ENCODE measurements around the gene PDE6H. TPM values are rescaled to one million over a fixed set of nuclear protein-coding genes. Genes with fewer than 3 reads are reported as not detected.

PDE6H gene
- total RNA-seq, 1 experiment from 2014 or later = not detected

DNA sequence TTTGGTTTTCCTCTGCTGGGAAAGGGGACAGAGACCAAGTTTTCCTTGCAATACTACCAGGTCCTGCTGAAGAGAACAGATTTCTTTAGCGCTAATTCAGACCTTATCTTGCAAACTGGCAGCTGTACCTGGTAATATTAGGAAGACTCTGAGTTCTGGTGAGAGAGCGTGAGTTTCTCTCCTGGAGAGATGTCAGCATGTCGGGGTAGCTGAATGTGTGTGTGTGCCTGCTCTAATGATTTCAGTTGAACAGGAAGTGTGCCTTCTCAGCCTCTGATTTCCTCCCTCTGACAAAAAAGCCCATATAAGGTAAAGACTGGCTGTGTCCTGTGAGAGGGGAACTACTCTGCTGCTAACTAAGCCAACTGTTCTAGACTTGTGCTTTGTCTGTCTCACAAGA, 24.2 kb upstream of the PDE6H start:
- H3K9me3 ChIP-seq (ENCODE audit: low read depth, low read length, poor library complexity, severe bottlenecking) = no peaks in the 10 kb centered on the region
- intact Hi-C loops (cut with micrococcal nuclease; ENCODE audit: unreplicated experiment) = no loop called here
- H3K36me3 ChIP-seq (ENCODE audit: insufficient read depth, low read length, poor library complexity, severe bottlenecking) = peaks cover 12% of the 10 kb centered on the region
- ChIA-PET POLR2A (ENCODE audit: low non-redundant PET) (no interaction called here), CTCF (no interaction called here)
- peaks cover 21% of the 10 kb centered on the region for H3K4me1 ChIP-seq (ENCODE audit: insufficient read depth, low read length, poor library complexity, severe bottlenecking)
- peak overlapping the region; percentile 92 for H3K27ac ChIP-seq (ENCODE audit: low read depth, low read length, poor library complexity, severe bottlenecking)
- H3K27me3 ChIP-seq (replicated peaks; ENCODE audit: insufficient read depth, low read depth, low read length, poor library complexity) = no peaks in the 10 kb centered on the region
- no TSS peak for BruUV-seq (replicated peaks)
- peak; percentile 87 for DNase-seq (ENCODE audit: low spot score)
- TF ChIP-seq, protein P1, sequence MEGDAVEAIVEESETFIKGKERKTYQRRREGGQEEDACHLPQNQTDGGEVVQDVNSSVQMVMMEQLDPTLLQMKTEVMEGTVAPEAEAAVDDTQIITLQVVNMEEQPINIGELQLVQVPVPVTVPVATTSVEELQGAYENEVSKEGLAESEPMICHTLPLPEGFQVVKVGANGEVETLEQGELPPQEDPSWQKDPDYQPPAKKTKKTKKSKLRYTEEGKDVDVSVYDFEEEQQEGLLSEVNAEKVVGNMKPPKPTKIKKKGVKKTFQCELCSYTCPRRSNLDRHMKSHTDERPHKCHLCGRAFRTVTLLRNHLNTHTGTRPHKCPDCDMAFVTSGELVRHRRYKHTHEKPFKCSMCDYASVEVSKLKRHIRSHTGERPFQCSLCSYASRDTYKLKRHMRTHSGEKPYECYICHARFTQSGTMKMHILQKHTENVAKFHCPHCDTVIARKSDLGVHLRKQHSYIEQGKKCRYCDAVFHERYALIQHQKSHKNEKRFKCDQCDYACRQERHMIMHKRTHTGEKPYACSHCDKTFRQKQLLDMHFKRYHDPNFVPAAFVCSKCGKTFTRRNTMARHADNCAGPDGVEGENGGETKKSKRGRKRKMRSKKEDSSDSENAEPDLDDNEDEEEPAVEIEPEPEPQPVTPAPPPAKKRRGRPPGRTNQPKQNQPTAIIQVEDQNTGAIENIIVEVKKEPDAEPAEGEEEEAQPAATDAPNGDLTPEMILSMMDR (conservative IDR thresholded peaks at IDR 0.05; ENCODE audit: low read depth, low read length) = no peak
- TF ChIP-seq EZH2 (IDR thresholded peaks at IDR 0.05; ENCODE audit: borderline replicate concordance, low read depth, low read length, poor library complexity, severe bottlenecking) = no peak
- no peak overlapping the region for H3K4me3 ChIP-seq (ENCODE audit: low read depth, low read length, poor library complexity, severe bottlenecking)

DNA sequence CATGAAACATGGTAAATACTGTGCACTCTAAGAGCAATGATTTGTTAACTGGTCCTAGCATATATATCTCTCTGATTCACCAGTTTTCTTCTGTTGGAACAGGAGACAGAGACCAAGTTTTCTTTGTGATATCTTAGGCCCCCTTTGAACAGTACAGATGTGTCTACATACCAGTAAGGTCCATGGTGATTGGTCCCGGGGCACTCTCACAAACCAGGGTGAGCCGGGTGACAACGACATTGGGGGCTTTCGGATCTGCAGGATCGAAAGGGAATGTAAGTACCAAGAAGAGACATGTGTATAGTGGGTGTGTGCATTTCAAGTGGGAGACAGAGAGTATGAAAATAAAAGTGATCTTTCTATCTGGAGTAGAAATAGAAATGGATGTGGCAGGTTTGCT, 23.2 kb upstream of the PDE6H start:
- TF ChIP-seq EZH2 (IDR thresholded peaks at IDR 0.05; ENCODE audit: borderline replicate concordance, low read depth, low read length, poor library complexity, severe bottlenecking) = no peak
- TF ChIP-seq, protein P1 (conservative IDR thresholded peaks at IDR 0.05; ENCODE audit: low read depth, low read length) = no peak
- Histone ChIP-seq H3K4me3 (ENCODE audit: low read depth, low read length, poor library complexity, severe bottlenecking) (no peak overlapping the region), H3K27me3 (replicated peaks; ENCODE audit: insufficient read depth, low read depth, low read length, poor library complexity) (no peaks in the 10 kb centered on the region), H3K4me1 (ENCODE audit: insufficient read depth, low read length, poor library complexity, severe bottlenecking) (peaks cover 21% of the 10 kb centered on the region), H3K36me3 (ENCODE audit: insufficient read depth, low read length, poor library complexity, severe bottlenecking) (peaks cover 12% of the 10 kb centered on the region), H3K9me3 (ENCODE audit: low read depth, low read length, poor library complexity, severe bottlenecking) (no peaks in the 10 kb centered on the region), H3K27ac (ENCODE audit: low read depth, low read length, poor library complexity, severe bottlenecking) (peak overlapping the region; percentile 92)
- ChIA-PET CTCF (no interaction called here), POLR2A (ENCODE audit: low non-redundant PET) (no interaction called here)
- intact Hi-C loops (cut with micrococcal nuclease; ENCODE audit: unreplicated experiment) = no loop called here
- BruUV-seq (replicated peaks) = no TSS peak
- no peak for DNase-seq (ENCODE audit: low spot score)

DNA sequence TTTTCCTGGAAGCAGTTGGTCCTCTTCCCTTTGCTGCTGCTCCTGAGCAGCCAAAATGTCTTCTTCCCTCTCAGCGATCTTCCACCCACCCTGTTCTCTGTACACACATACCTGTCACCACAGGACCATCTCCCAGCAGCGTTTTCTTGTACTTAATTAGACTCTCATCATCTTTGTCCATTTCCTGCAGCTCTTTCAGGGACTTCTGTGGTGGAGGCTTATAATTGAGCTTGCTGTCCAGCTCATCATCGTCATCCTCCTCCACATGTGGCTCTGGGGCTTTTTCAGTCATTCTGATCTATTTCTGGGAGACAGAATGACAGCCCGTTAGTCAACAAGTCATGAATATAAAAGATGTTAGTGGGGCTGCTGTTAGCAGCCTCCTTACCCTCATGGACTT, 22.4 kb upstream of the PDE6H start:
- Histone ChIP-seq H3K9me3 (ENCODE audit: low read depth, low read length, poor library complexity, severe bottlenecking) (no peaks in the 10 kb centered on the region), H3K27me3 (replicated peaks; ENCODE audit: insufficient read depth, low read depth, low read length, poor library complexity) (no peaks in the 10 kb centered on the region), H3K4me1 (ENCODE audit: insufficient read depth, low read length, poor library complexity, severe bottlenecking) (peaks cover 22% of the 10 kb centered on the region), H3K27ac (ENCODE audit: low read depth, low read length, poor library complexity, severe bottlenecking) (no peak overlapping the region), H3K4me3 (ENCODE audit: low read depth, low read length, poor library complexity, severe bottlenecking) (no peak overlapping the region), H3K36me3 (ENCODE audit: insufficient read depth, low read length, poor library complexity, severe bottlenecking) (peaks cover 12% of the 10 kb centered on the region)
- TF ChIP-seq EZH2 (IDR thresholded peaks at IDR 0.05; ENCODE audit: borderline replicate concordance, low read depth, low read length, poor library complexity, severe bottlenecking) = no peak
- TF ChIP-seq, protein P1 (conservative IDR thresholded peaks at IDR 0.05; ENCODE audit: low read depth, low read length) = no peak
- CTCF ChIA-PET = no interaction called here
- no peak for DNase-seq (ENCODE audit: low spot score)
- BruUV-seq (replicated peaks) = no TSS peak
- intact Hi-C loops (cut with micrococcal nuclease; ENCODE audit: unreplicated experiment) = no loop called here
- POLR2A ChIA-PET (ENCODE audit: low non-redundant PET) = no interaction called here

Data from A673 (cell line).